K562 (cell line): ENCODE data around the gene MTSS2. TPM values are rescaled to one million over a fixed set of nuclear protein-coding genes. Genes with fewer than 3 reads are reported as not detected.

Experiments
- ATF1 ChIP-seq, 2 experiments: fragments of 450-650 bp in 1 of 2; IDR thresholded peaks; 2 replicates each; pipeline ENCODE4 v1.6.1; 2016; ENCODE audit warnings: missing compliant biosample characterization in 1 of 2, missing genetic modification characterization in 1 of 2
- ESRRB ChIP-seq: fragments of 250-450 bp; sonication (Bioruptor Pico); IDR thresholded peaks from 2 replicates; pipeline ENCODE4 v1.5.0; 2020; ENCODE audit warnings: mild to moderate bottlenecking, moderate library complexity, borderline replicate concordance
- FOXJ3 ChIP-seq: sonication (generic); formaldehyde crosslinking; IDR thresholded peaks from 2 replicates; pipeline ENCODE4 v1.4.0; 2020; ENCODE audit warnings: mild to moderate bottlenecking, missing genetic modification reagents
- JUNB ChIP-seq: fragments of 450-650 bp; formaldehyde crosslinking; conservative IDR thresholded peaks from 2 replicates; pipeline ENCODE4 v1.4.0; 2020; ENCODE audit warnings: mild to moderate bottlenecking
- polyA plus RNA-seq, 8 experiments: library from polyadenylated mRNA; depleted of rRNA in 4 of 8; stranded (reverse) in 5 of 8; unstranded in 3 of 8; fragments of >200 nt; fragmentation: Nextera tagmentation in 2 of 8; fragmentation: Illumina TruSeq in 1 of 8; extraction: Ambion mirVana in 2 of 8; extraction: Trizol in 1 of 8; gene quantifications; 2 replicates each; pipeline versions ENCODE4 v1.2.1 to v1.2.3, GENCODE V29; 2011 to 2014; ENCODE audit warnings: inconsistent platforms in 1 of 8, missing spikeins in 1 of 8
- total RNA-seq, 7 experiments: library from RNA; depleted of rRNA in 6 of 7; stranded (reverse); fragments of >200 nt in 6 of 7; fragmentation: Illumina TruSeq in 2 of 7; extraction: Trizol in 2 of 7; gene quantifications; 2 replicates each; pipeline versions ENCODE4 v1.2.1 to v1.2.3, GENCODE V29; 2011 to 2021; ENCODE audit warnings: low replicate concordance in 1 of 7
- TF ChIP-seq, protein P1 (sequence below): sonication (generic); formaldehyde crosslinking; IDR thresholded peaks from 2 replicates; pipeline ENCODE4 v1.8.1; 2022; ENCODE audit warnings: missing genetic modification reagents
- TF ChIP-seq, protein P2 (sequence below): sonication (generic); formaldehyde crosslinking; IDR thresholded peaks from 2 replicates; pipeline ENCODE4 v1.8.1; 2023; ENCODE audit warnings: mild to moderate bottlenecking, missing genetic modification reagents
- TF ChIP-seq, protein P3 (sequence below): fragments of 450-650 bp; formaldehyde crosslinking; IDR thresholded peaks from 2 replicates; pipeline ENCODE4 v1.4.0; 2020; ENCODE audit warnings: mild to moderate bottlenecking, mixed read lengths
- TF ChIP-seq, protein P4 (sequence below), 2 experiments: fragments of 250-450 bp in 1 of 2; fragments of 450-650 bp in 1 of 2; sonication (Bioruptor Pico) in 1 of 2; IDR thresholded peaks; 2 replicates each; pipeline versions ENCODE4 v1.6.1 to v1.8.0; 2016 to 2021; ENCODE audit warnings: mild to moderate bottlenecking in 2 of 2, moderate library complexity in 2 of 2, missing compliant biosample characterization in 1 of 2, missing genetic modification characterization in 1 of 2

The MTSS2 gene
- total and polyA plus RNA-seq, 9 of the 15 experiments (the other 6 are each of a cell fraction or from before 2014, with no cell fraction given) = 0.11 to 60.3 (median 16.9) TPM

DNA sequence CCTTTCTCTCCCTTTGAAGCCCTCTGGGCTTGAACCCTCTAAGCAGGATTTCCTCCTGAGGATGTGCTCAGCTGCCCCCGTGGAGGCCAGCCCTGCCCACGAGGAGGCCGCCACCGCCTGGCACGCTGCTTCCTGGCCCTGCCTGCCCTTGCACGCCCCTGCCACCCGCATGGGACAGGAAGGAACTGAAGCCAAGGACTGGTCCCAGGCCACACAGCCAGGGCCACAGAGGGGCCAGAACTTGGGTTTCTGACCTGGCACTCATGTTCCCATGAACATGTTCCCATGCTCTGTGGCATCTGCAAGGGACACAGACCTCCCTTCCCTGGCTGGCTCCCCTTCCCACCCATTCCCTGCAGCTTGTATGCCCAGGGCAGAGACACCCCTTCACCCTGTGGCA lies 24.1 kb upstream of the MTSS2 start (continued):
- TF ChIP-seq, protein P1, sequence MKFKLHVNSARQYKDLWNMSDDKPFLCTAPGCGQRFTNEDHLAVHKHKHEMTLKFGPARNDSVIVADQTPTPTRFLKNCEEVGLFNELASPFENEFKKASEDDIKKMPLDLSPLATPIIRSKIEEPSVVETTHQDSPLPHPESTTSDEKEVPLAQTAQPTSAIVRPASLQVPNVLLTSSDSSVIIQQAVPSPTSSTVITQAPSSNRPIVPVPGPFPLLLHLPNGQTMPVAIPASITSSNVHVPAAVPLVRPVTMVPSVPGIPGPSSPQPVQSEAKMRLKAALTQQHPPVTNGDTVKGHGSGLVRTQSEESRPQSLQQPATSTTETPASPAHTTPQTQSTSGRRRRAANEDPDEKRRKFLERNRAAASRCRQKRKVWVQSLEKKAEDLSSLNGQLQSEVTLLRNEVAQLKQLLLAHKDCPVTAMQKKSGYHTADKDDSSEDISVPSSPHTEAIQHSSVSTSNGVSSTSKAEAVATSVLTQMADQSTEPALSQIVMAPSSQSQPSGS = no peak
- TF ChIP-seq, protein P2, sequence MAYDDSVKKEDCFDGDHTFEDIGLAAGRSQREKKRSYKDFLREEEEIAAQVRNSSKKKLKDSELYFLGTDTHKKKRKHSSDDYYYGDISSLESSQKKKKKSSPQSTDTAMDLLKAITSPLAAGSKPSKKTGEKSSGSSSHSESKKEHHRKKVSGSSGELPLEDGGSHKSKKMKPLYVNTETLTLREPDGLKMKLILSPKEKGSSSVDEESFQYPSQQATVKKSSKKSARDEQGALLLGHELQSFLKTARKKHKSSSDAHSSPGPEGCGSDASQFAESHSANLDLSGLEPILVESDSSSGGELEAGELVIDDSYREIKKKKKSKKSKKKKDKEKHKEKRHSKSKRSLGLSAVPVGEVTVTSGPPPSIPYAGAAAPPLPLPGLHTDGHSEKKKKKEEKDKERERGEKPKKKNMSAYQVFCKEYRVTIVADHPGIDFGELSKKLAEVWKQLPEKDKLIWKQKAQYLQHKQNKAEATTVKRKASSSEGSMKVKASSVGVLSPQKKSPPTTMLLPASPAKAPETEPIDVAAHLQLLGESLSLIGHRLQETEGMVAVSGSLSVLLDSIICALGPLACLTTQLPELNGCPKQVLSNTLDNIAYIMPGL (CRISPR knock-in tag) = no peak
- no peak for TF ChIP-seq FOXJ3
- TF ChIP-seq, protein P3, sequence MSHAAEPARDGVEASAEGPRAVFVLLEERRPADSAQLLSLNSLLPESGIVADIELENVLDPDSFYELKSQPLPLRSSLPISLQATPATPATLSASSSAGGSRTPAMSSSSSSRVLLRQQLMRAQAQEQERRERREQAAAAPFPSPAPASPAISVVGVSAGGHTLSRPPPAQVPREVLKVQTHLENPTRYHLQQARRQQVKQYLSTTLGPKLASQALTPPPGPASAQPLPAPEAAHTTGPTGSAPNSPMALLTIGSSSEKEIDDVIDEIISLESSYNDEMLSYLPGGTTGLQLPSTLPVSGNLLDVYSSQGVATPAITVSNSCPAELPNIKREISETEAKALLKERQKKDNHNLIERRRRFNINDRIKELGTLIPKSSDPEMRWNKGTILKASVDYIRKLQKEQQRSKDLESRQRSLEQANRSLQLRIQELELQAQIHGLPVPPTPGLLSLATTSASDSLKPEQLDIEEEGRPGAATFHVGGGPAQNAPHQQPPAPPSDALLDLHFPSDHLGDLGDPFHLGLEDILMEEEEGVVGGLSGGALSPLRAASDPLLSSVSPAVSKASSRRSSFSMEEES (CRISPR knock-in tag) = no peak
- no peak for TF ChIP-seq ESRRB (CRISPR knock-in tag)
- no peak for TF ChIP-seq JUNB (CRISPR knock-in tag)
- TF ChIP-seq, protein P4, sequence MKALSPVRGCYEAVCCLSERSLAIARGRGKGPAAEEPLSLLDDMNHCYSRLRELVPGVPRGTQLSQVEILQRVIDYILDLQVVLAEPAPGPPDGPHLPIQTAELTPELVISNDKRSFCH (CRISPR knock-in tag; IDR thresholded peaks at IDR 0.05) = no peak
- TF ChIP-seq, protein P4 (tag; IDR thresholded peaks at IDR 0.05) = no peak
- TF ChIP-seq ATF1 (CRISPR knock-in tag; IDR thresholded peaks at IDR 0.05) = no peak
- TF ChIP-seq ATF1 (tag; IDR thresholded peaks at IDR 0.05) = no peak
